Liver (tissue), 9 donors: ENCODE data around the gene DOCK11. TPM values are rescaled to one million over a fixed set of nuclear protein-coding genes. Genes with fewer than 3 reads are reported as not detected.

Experiments
- DNase-seq: peaks from one replicate; pipeline ENCODE4 v3.0.0-alpha.2; 2017; ENCODE audit warnings: low spot score
- H3K27ac ChIP-seq, 2 donors: one replicate each; pipeline ENCODE4 v1.7.0; 2013; ENCODE audit warnings: inconsistent platforms in 2 of 2, low read length in 2 of 2, control low read depth in 1 of 2, low read depth in 1 of 2, mild to moderate bottlenecking in 1 of 2
- H3K27me3 ChIP-seq, 4 donors: one replicate each; pipeline versions ENCODE4 v1.6.1 to v1.7.0; 2013; ENCODE audit warnings: low read length in 3 of 4, inconsistent platforms in 1 of 4, mild to moderate bottlenecking in 1 of 4, moderate library complexity in 1 of 4; ENCODE audit not compliant: control insufficient read depth in 4 of 4, insufficient read depth in 4 of 4
- H3K36me3 ChIP-seq, 4 donors: one replicate each; pipeline versions ENCODE4 v1.6.1 to v1.7.0; 2013; ENCODE audit warnings: low read length in 3 of 4, mild to moderate bottlenecking in 3 of 4, low read depth in 1 of 4, moderate library complexity in 1 of 4; ENCODE audit not compliant: control insufficient read depth in 4 of 4, insufficient read depth in 3 of 4
- H3K4me1 ChIP-seq, 4 donors: one replicate each; pipeline versions ENCODE4 v1.6.1 to v1.7.0; 2013; ENCODE audit warnings: low read length in 3 of 4, mild to moderate bottlenecking in 3 of 4, moderate library complexity in 1 of 4; ENCODE audit not compliant: control insufficient read depth in 4 of 4, insufficient read depth in 4 of 4
- H3K4me3 ChIP-seq, 3 donors: one replicate each; pipeline versions ENCODE4 v1.6.1 to v1.7.0; 2013; ENCODE audit warnings: low read length in 3 of 3, control low read depth in 1 of 3, low read depth in 1 of 3, mild to moderate bottlenecking in 1 of 3
- H3K9ac ChIP-seq, 2 donors: one replicate each; pipeline ENCODE4 v1.7.0; 2013; ENCODE audit warnings: low read length in 2 of 2, mild to moderate bottlenecking in 2 of 2, moderate library complexity in 2 of 2, control low read depth in 1 of 2, low read depth in 1 of 2
- H3K9me3 ChIP-seq, 4 donors: one replicate each; pipeline versions ENCODE4 v1.6.1 to v1.7.0; 2013; ENCODE audit warnings: low read length in 3 of 4; ENCODE audit not compliant: control insufficient read depth in 4 of 4
- ATF3 ChIP-seq: IDR thresholded peaks from 2 replicates; pipeline ENCODE4 v1.6.1; 2016; ENCODE audit warnings: antibody characterized with exemption
- CTCF ChIP-seq: fragments of 150-350 bp; IDR thresholded peaks from 2 replicates; pipeline ENCODE4 v1.5.1; 2017; ENCODE audit warnings: improper control_type of control experiment, low read depth, low read length; ENCODE audit not compliant: missing input control
- FOXA1 ChIP-seq: IDR thresholded peaks from 2 replicates; pipeline ENCODE4 v1.6.1; 2016; ENCODE audit warnings: antibody characterized with exemption
- FOXA2 ChIP-seq: IDR thresholded peaks from 2 replicates; pipeline ENCODE4 v1.6.1; 2016; ENCODE audit warnings: antibody characterized with exemption
- GABPA ChIP-seq, 2 donors: IDR thresholded peaks in 1 of 2; conservative IDR thresholded peaks in 1 of 2; 2 replicates each; pipeline ENCODE4 v1.6.1; 2016; ENCODE audit warnings: antibody characterized with exemption in 2 of 2, mild to moderate bottlenecking in 1 of 2, moderate library complexity in 1 of 2
- HNF4A ChIP-seq, 2 donors: conservative IDR thresholded peaks; 2 replicates each; pipeline ENCODE4 v1.6.1; 2016; ENCODE audit warnings: antibody characterized with exemption in 2 of 2, mild to moderate bottlenecking in 2 of 2
- HNF4G ChIP-seq: IDR thresholded peaks from 2 replicates; pipeline ENCODE4 v1.6.1; 2016; ENCODE audit warnings: antibody characterized with exemption
- JUND ChIP-seq, 2 donors: IDR thresholded peaks; 2 replicates each; pipeline ENCODE4 v1.6.1; 2016; ENCODE audit warnings: antibody characterized with exemption in 2 of 2
- MAX ChIP-seq: IDR thresholded peaks from 2 replicates; pipeline ENCODE4 v1.6.1; 2016; ENCODE audit warnings: antibody characterized with exemption
- NR2F2 ChIP-seq: IDR thresholded peaks from 2 replicates; pipeline ENCODE4 v1.6.1; 2016; ENCODE audit warnings: antibody characterized with exemption
- RAD21 ChIP-seq, 2 donors: IDR thresholded peaks; 2 replicates each; pipeline ENCODE4 v1.6.1; 2016; ENCODE audit warnings: antibody characterized with exemption in 2 of 2, mild to moderate bottlenecking in 2 of 2
- RXRA ChIP-seq, 2 donors: IDR thresholded peaks; 2 replicates each; pipeline ENCODE4 v1.6.1; 2017 to 2018; ENCODE audit warnings: antibody characterized with exemption in 2 of 2, mild to moderate bottlenecking in 1 of 2
- SP1 ChIP-seq: IDR thresholded peaks from 2 replicates; pipeline ENCODE4 v1.6.1; 2018; ENCODE audit warnings: antibody characterized with exemption, mild to moderate bottlenecking
- TAF1 ChIP-seq: conservative IDR thresholded peaks from 2 replicates; pipeline ENCODE4 v1.6.1; 2016; ENCODE audit warnings: antibody characterized with exemption, mild to moderate bottlenecking
- YY1 ChIP-seq: IDR thresholded peaks from 2 replicates; pipeline ENCODE4 v1.6.1; 2016; ENCODE audit warnings: antibody characterized with exemption, mild to moderate bottlenecking
- ZBTB33 ChIP-seq: IDR thresholded peaks from 2 replicates; pipeline ENCODE4 v1.6.1; 2016; ENCODE audit warnings: antibody characterized with exemption
- WGBS: extraction: QIAGEN DNeasy Blood & Tissue Kit; methylation state at CpG from one replicate; pipeline ENCODE4 v1.1.7; 2013; 5-methylcytosine and 5-hydroxymethylcytosine counted together
- polyA plus RNA-seq, 2 donors: library from polyadenylated mRNA; stranded (reverse) in 1 of 2; unstranded in 1 of 2; fragments of 200-250 nt in 1 of 2; fragments of >200 nt in 1 of 2; fragmentation: Nextera tagmentation in 1 of 2; extraction: Ambion mirVana in 1 of 2; gene quantifications; one replicate each; pipeline versions ENCODE4 v1.2.1 to v1.2.3, GENCODE V29; 2013 to 2015
- total RNA-seq, 2 donors: library from RNA; depleted of rRNA; stranded (reverse); fragments of >200 nt; gene quantifications; one replicate each; pipeline ENCODE4 v1.2.3, GENCODE V29; 2014
- donor health status: healthy.
- donor health status: healthy.
- donor health status: healthy.
- donor health status: healthy.
- donor health status: healthy.

Gene DOCK11
- total and polyA plus RNA-seq, 4 donors: 1.3 to 9.3 (median 3.7) TPM

GRCh38 chrX:118677318-118677717, 181.7 kb downstream of the DOCK11 start:
- Histone ChIP-seq H3K9ac (no peak overlapping the region), H3K27ac (no peak overlapping the region), H3K4me3 (no peak overlapping the region), H3K9me3 (no peaks in the 10 kb centered on the region), H3K27me3 (no peaks in the 10 kb centered on the region), H3K4me1 (peaks cover 0 to 6% (median under 1%) of the 10 kb centered on the region in 4 donors), H3K36me3 (no peaks in the 10 kb centered on the region)
- TF ChIP-seq ATF3 (no peak), ZBTB33 (no peak), RAD21 (IDR thresholded peaks at IDR 0.05) (no peak), RXRA (IDR thresholded peaks at IDR 0.05) (no peak), JUND (IDR thresholded peaks at IDR 0.05) (no peak), NR2F2 (no peak), TAF1 (no peak), HNF4A (conservative IDR thresholded peaks at IDR 0.05) (no peak), YY1 (no peak), FOXA1 (no peak), SP1 (no peak), CTCF (no peak), GABPA (IDR thresholded peaks at IDR 0.05 in 1 of 2, conservative IDR thresholded peaks at IDR 0.05 in 1 of 2) (no peak)
- 78% methylated on average over 2 of the region's 2 CpGs for WGBS
- no peak for DNase-seq

- TF ChIP-seq NR2F2 (no peak), RXRA (IDR thresholded peaks at IDR 0.05) (no peak), HNF4A (conservative IDR thresholded peaks at IDR 0.05) (no peak), ATF3 (no peak), TAF1 (no peak), MAX (no peak), FOXA2 (no peak), HNF4G (no peak), JUND (IDR thresholded peaks at IDR 0.05) (no peak), GABPA (IDR thresholded peaks at IDR 0.05 in 1 of 2, conservative IDR thresholded peaks at IDR 0.05 in 1 of 2) (no peak), FOXA1 (no peak), CTCF (no peak), RAD21 (IDR thresholded peaks at IDR 0.05) (no peak)
- H3K27ac ChIP-seq: no peak overlapping the region
- H3K27me3 ChIP-seq: no peaks in the 10 kb centered on the region
- no peak overlapping the region for H3K9ac ChIP-seq
- peaks cover 0 to 6% (median under 1%) of the 10 kb centered on the region in 4 donors for H3K4me1 ChIP-seq
- no peaks in the 10 kb centered on the region for H3K36me3 ChIP-seq
- 98% methylated on average over 1 of the region's 1 CpG for WGBS
- no peaks in the 10 kb centered on the region for H3K9me3 ChIP-seq
- no peak for DNase-seq
- no peak overlapping the region for H3K4me3 ChIP-seq
These were observed 183.7 kb downstream of the DOCK11 start for GRCh38 chrX:118679290-118679689.
